Amygdala (tissue), 56 donors: ENCODE measurements around the gene CCL4.
"Not testable (repeated sequence)": the region's sequence is repeated elsewhere in the genome, so short reads cannot be mapped to it uniquely, and the experiment has no call there.

Source experiments
- DNase-seq, 56 donors: peaks; one replicate each; lab custom pipeline; 2025; lab: John Stamatoyannopoulos, UW

CCL4 gene

GRCh38 chr17:36087471-36087870, 16.2 kb upstream of the CCL4 start:
- DNase-seq: not testable (repeated sequence)

GRCh38 chr17:36087897-36088572, 15.6 kb upstream of the CCL4 start:
- DNase-seq: not testable (repeated sequence)

- DNase-seq: no peak
Observed at GRCh38 chr17:36088670-36089338, 14.8 kb upstream of the CCL4 start.

- no peak for DNase-seq
Observed at GRCh38 chr17:36089339-36089865, 14.2 kb upstream of the CCL4 start.

- DNase-seq: peak in 1 of 56 donors; percentile 60
Observed at GRCh38 chr17:36089888-36090836, 13.5 kb upstream of the CCL4 start, which contains the start of gene CCL3. Gene CCL3, minus strand, starts transcription at chr17:36090143. Its CDS starts 85 bp downstream, at chr17:36090058.

GRCh38 chr17:36092230-36092629, 11.4 kb upstream of the CCL4 start:
- DNase-seq: no peak

- DNase-seq: not testable (repeated sequence)
Observed at GRCh38 chr17:36092715-36093114, 10.9 kb upstream of the CCL4 start.

- no peak for DNase-seq
Observed at GRCh38 chr17:36094232-36094631, 9.4 kb upstream of the CCL4 start.

GRCh38 chr17:36094746-36095145, 8.9 kb upstream of the CCL4 start:
- no peak for DNase-seq

- no peak for DNase-seq
Observed at GRCh38 chr17:36095992-36096391, 7.6 kb upstream of the CCL4 start.

GRCh38 chr17:36099004-36099403, 4.6 kb upstream of the CCL4 start:
- not testable (repeated sequence) for DNase-seq

GRCh38 chr17:36104246-36104645, 619 bp downstream of the CCL4 start:
- not testable (repeated sequence) for DNase-seq

GRCh38 chr17:36104701-36105181, 1.1 kb downstream of the CCL4 start:
- DNase-seq: no peak

GRCh38 chr17:36105781-36106492, 2.3 kb downstream of the CCL4 start:
- no peak for DNase-seq

- no peak for DNase-seq
Observed at GRCh38 chr17:36106493-36106835, 2.8 kb downstream of the CCL4 start.

GRCh38 chr17:36107660-36108059, 4.0 kb downstream of the CCL4 start:
- DNase-seq: no peak

GRCh38 chr17:36108265-36108664, 4.6 kb downstream of the CCL4 start:
- not testable (repeated sequence) for DNase-seq

- DNase-seq: no peak
Observed at GRCh38 chr17:36111068-36111490, 7.5 kb downstream of the CCL4 start.

- no peak for DNase-seq
Observed at GRCh38 chr17:36112572-36112971, 8.9 kb downstream of the CCL4 start.

- DNase-seq: not testable (repeated sequence)
Observed at GRCh38 chr17:36113131-36113530, 9.5 kb downstream of the CCL4 start.
